K562 (cell line): ENCODE data around the gene MRPL2. TPM values are rescaled to one million over a fixed set of nuclear protein-coding genes. Genes with fewer than 3 reads are reported as not detected.

Experiments
- ARID1B ChIP-seq: fragments of 450-650 bp; IDR thresholded peaks from 2 replicates; pipeline ENCODE4 v1.6.1; 2016; ENCODE audit warnings: antibody characterized with exemption, mild to moderate bottlenecking, inconsistent platforms
- BACH1 ChIP-seq: fragments of 200-800 bp; sonication (Bioruptor generic); IDR thresholded peaks from 2 replicates; pipeline ENCODE4 v1.6.1; 2016; ENCODE audit warnings: missing genetic modification characterization, missing compliant biosample characterization
- BCOR ChIP-seq: fragments of 450-650 bp; IDR thresholded peaks from 2 replicates; pipeline ENCODE4 v1.6.1; 2016
- DMBX1 ChIP-seq: fragments of 250-450 bp; sonication (Bioruptor Pico); IDR thresholded peaks from 2 replicates; pipeline ENCODE4 v1.8.0; 2022; ENCODE audit warnings: inconsistent platforms, mild to moderate bottlenecking, moderate library complexity, borderline replicate concordance
- EHMT2 ChIP-seq: fragments of 450-650 bp; IDR thresholded peaks from 2 replicates; pipeline ENCODE4 v1.6.1; 2018; ENCODE audit warnings: antibody characterized with exemption
- ELF2 ChIP-seq: fragments of 250-450 bp; sonication (Bioruptor Pico); IDR thresholded peaks from 2 replicates; pipeline ENCODE4 v1.5.0; 2021; ENCODE audit warnings: mild to moderate bottlenecking
- EP300 ChIP-seq: IDR thresholded peaks from 2 replicates; pipeline ENCODE4 v1.6.1; 2012; ENCODE audit warnings: low read length, improper control_type of control experiment
- ERF ChIP-seq: fragments of 450-650 bp; formaldehyde crosslinking; IDR thresholded peaks from 2 replicates; pipeline ENCODE4 v1.4.0; 2020; ENCODE audit warnings: mild to moderate bottlenecking, mixed read lengths
- ESRRB ChIP-seq: fragments of 250-450 bp; sonication (Bioruptor Pico); IDR thresholded peaks from 2 replicates; pipeline ENCODE4 v1.5.0; 2020; ENCODE audit warnings: mild to moderate bottlenecking, moderate library complexity, borderline replicate concordance
- EWSR1 ChIP-seq: fragments of 450-650 bp; IDR thresholded peaks from 2 replicates; pipeline ENCODE4 v1.6.1; 2018; ENCODE audit warnings: borderline replicate concordance, mild to moderate bottlenecking, low read depth, moderate library complexity; ENCODE audit not compliant: partially characterized antibody
- HEY1 ChIP-seq: fragments of 250-450 bp; sonication (Bioruptor Pico); IDR thresholded peaks from 2 replicates; pipeline ENCODE4 v1.5.0; 2020; ENCODE audit warnings: mild to moderate bottlenecking, moderate library complexity, borderline replicate concordance
- HNRNPLL ChIP-seq: fragments of 200-400 bp; formaldehyde crosslinking; IDR thresholded peaks from 2 replicates; pipeline ENCODE4 v1.6.1; 2017; ENCODE audit warnings: low read length, low read depth, mild to moderate bottlenecking; ENCODE audit not compliant: poor library complexity, severe bottlenecking
- HSF4 ChIP-seq: fragments of 250-450 bp; sonication (Bioruptor Pico); IDR thresholded peaks from 2 replicates; pipeline ENCODE4 v2.1.2; 2022; ENCODE audit warnings: mild to moderate bottlenecking, moderate library complexity, borderline replicate concordance
- KDM2B ChIP-seq: fragments of 250-450 bp; sonication (Bioruptor Pico); IDR thresholded peaks from 2 replicates; pipeline ENCODE4 v1.8.0; 2021; ENCODE audit warnings: mild to moderate bottlenecking, moderate library complexity
- RHOXF2B ChIP-seq: fragments of 250-450 bp; sonication (Bioruptor Pico); conservative IDR thresholded peaks from 2 replicates; pipeline ENCODE4 v1.5.1; 2021
- SMAD4 ChIP-seq: fragments of 250-450 bp; sonication (Bioruptor Pico); conservative IDR thresholded peaks from 2 replicates; pipeline ENCODE4 v1.8.0; 2021; ENCODE audit warnings: inconsistent platforms, mild to moderate bottlenecking, moderate library complexity
- SMARCC2 ChIP-seq: fragments of 450-650 bp; IDR thresholded peaks from 2 replicates; pipeline ENCODE4 v1.6.1; 2017; ENCODE audit warnings: antibody characterized with exemption, moderate library complexity, mild to moderate bottlenecking, low read depth
- STAG1 ChIP-seq: sonication (generic); formaldehyde crosslinking; IDR thresholded peaks from 2 replicates; pipeline ENCODE4 v1.5.0; 2020; ENCODE audit warnings: missing genetic modification reagents, borderline replicate concordance
- TAF1 ChIP-seq: IDR thresholded peaks from 2 replicates; pipeline ENCODE4 v1.6.1; 2011; ENCODE audit warnings: mild to moderate bottlenecking, low read length, moderate library complexity; ENCODE audit not compliant: insufficient read depth, control insufficient read depth, severe bottlenecking; ENCODE audit errors: extremely low read depth
- TSC22D4 ChIP-seq: fragments of 450-650 bp; IDR thresholded peaks from 2 replicates; pipeline ENCODE4 v1.6.1; 2016; ENCODE audit warnings: missing genetic modification characterization, missing biosample characterization, control low read depth
- ZNF584 ChIP-seq: fragments of 200-800 bp; sonication (Bioruptor generic); IDR thresholded peaks from 2 replicates; pipeline ENCODE4 v1.6.1; 2016; ENCODE audit warnings: low read depth, mild to moderate bottlenecking, missing genetic modification characterization, missing compliant biosample characterization
- polyA plus RNA-seq, 8 experiments: library from polyadenylated mRNA; depleted of rRNA in 4 of 8; stranded (reverse) in 5 of 8; unstranded in 3 of 8; fragments of >200 nt; fragmentation: Nextera tagmentation in 2 of 8; fragmentation: Illumina TruSeq in 1 of 8; extraction: Ambion mirVana in 2 of 8; extraction: Trizol in 1 of 8; gene quantifications; 2 replicates each; pipeline versions ENCODE4 v1.2.1 to v1.2.3, GENCODE V29; 2011 to 2014; ENCODE audit warnings: inconsistent platforms in 1 of 8, missing spikeins in 1 of 8
- total RNA-seq, 7 experiments: library from RNA; depleted of rRNA in 6 of 7; stranded (reverse); fragments of >200 nt in 6 of 7; fragmentation: Illumina TruSeq in 2 of 7; extraction: Trizol in 2 of 7; gene quantifications; 2 replicates each; pipeline versions ENCODE4 v1.2.1 to v1.2.3, GENCODE V29; 2011 to 2021; ENCODE audit warnings: low replicate concordance in 1 of 7
- TF ChIP-seq, protein P1 (sequence below): fragments of 450-650 bp; conservative IDR thresholded peaks from 2 replicates; pipeline ENCODE4 v1.6.1; 2016; ENCODE audit warnings: missing genetic modification characterization, low read depth, mild to moderate bottlenecking, missing compliant biosample characterization, moderate library complexity
- TF ChIP-seq, protein P2 (sequence below): fragments of 250-450 bp; sonication (Bioruptor Pico); IDR thresholded peaks from 2 replicates; pipeline ENCODE4 v1.8.0; 2022; ENCODE audit warnings: moderate library complexity, mild to moderate bottlenecking, inconsistent platforms
- TF ChIP-seq, protein P3 (sequence below): fragments of 450-650 bp; IDR thresholded peaks from 2 replicates; pipeline ENCODE4 v1.6.1; 2017; ENCODE audit warnings: antibody characterized with exemption, mild to moderate bottlenecking

MRPL2 gene
- total and polyA plus RNA-seq, 9 of the 15 experiments (the other 6 are each of a cell fraction or from before 2014, with no cell fraction given), result 63.1 to 262 (median 121) TPM

DNA sequence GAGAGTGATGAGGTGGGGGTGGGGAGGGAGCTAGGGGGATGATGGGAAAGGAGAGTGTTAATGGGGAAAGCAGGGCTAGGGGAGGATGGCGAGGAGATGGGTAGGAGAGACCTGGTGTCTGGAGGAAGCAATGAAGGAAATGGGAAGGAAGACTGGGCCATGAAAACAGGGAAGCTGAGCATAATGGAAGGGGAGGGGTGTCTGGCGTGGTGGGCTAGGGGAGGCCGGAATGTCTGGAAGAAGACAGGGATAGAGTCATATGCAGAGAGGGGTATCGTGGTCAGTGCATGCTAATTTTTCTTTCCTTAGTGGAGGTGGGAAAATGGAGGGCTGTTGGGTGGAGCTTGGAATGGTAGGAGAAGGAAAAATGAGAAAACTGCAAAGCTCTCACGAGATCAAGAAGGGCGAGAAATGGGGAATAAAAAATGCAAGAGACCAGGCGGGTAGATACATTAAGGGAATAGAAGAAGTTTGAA, 44.8 kb downstream of the MRPL2 start (continued):
- TF ChIP-seq, protein P1, sequence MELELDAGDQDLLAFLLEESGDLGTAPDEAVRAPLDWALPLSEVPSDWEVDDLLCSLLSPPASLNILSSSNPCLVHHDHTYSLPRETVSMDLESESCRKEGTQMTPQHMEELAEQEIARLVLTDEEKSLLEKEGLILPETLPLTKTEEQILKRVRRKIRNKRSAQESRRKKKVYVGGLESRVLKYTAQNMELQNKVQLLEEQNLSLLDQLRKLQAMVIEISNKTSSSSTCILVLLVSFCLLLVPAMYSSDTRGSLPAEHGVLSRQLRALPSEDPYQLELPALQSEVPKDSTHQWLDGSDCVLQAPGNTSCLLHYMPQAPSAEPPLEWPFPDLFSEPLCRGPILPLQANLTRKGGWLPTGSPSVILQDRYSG (tag), result no peak
- TF ChIP-seq DMBX1 (no peak), RHOXF2B (CRISPR knock-in tag) (no peak), TSC22D4 (tag) (no peak), ARID1B (peak; percentile 60), BACH1 (no peak), ELF2 (CRISPR knock-in tag) (no peak), BCOR (no peak), ESRRB (CRISPR knock-in tag) (no peak), TAF1 (no peak), HNRNPLL (no peak), KDM2B (no peak), HEY1 (CRISPR knock-in tag) (no peak), ZNF584 (CRISPR knock-in tag) (no peak), EP300 (no peak), HSF4 (no peak), SMAD4 (CRISPR knock-in tag) (no peak), STAG1 (no peak), SMARCC2 (no peak; the same call in 1 of the 2 replicates), ERF (CRISPR knock-in tag) (no peak), EHMT2 (peak; percentile 77; the same call in 1 of the 2 replicates), EWSR1 (no peak)
- TF ChIP-seq, protein P2, sequence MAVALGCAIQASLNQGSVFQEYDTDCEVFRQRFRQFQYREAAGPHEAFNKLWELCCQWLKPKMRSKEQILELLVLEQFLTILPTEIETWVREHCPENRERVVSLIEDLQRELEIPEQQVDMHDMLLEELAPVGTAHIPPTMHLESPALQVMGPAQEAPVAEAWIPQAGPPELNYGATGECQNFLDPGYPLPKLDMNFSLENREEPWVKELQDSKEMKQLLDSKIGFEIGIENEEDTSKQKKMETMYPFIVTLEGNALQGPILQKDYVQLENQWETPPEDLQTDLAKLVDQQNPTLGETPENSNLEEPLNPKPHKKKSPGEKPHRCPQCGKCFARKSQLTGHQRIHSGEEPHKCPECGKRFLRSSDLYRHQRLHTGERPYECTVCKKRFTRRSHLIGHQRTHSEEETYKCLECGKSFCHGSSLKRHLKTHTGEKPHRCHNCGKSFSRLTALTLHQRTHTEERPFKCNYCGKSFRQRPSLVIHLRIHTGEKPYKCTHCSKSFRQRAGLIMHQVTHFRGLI, result no peak
- TF ChIP-seq, protein P3, sequence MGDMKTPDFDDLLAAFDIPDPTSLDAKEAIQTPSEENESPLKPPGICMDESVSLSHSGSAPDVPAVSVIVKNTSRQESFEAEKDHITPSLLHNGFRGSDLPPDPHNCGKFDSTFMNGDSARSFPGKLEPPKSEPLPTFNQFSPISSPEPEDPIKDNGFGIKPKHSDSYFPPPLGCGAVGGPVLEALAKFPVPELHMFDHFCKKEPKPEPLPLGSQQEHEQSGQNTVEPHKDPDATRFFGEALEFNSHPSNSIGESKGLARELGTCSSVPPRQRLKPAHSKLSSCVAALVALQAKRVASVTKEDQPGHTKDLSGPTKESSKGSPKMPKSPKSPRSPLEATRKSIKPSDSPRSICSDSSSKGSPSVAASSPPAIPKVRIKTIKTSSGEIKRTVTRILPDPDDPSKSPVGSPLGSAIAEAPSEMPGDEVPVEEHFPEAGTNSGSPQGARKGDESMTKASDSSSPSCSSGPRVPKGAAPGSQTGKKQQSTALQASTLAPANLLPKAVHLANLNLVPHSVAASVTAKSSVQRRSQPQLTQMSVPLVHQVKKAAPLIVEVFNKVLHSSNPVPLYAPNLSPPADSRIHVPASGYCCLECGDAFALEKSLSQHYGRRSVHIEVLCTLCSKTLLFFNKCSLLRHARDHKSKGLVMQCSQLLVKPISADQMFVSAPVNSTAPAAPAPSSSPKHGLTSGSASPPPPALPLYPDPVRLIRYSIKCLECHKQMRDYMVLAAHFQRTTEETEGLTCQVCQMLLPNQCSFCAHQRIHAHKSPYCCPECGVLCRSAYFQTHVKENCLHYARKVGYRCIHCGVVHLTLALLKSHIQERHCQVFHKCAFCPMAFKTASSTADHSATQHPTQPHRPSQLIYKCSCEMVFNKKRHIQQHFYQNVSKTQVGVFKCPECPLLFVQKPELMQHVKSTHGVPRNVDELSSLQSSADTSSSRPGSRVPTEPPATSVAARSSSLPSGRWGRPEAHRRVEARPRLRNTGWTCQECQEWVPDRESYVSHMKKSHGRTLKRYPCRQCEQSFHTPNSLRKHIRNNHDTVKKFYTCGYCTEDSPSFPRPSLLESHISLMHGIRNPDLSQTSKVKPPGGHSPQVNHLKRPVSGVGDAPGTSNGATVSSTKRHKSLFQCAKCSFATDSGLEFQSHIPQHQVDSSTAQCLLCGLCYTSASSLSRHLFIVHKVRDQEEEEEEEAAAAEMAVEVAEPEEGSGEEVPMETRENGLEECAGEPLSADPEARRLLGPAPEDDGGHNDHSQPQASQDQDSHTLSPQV, result no peak
